ENCODE measurements around the gene MAGOH.
A peak's percentile ranks its signal among the peaks of the same experiment; 100 is the strongest.
"Not testable (repeated sequence)": the region's sequence is repeated elsewhere in the genome, so short reads cannot be mapped to it uniquely, and the experiment has no call there.

Gene MAGOH

GRCh38 chr1:53238197-53239155, at the start of gene MAGOH:
MAGOH (minus strand) TSS chr1:53238518; CDS start chr1:53238448, 70 bp downstream.
- peak; percentile 98 for DNase-seq (ENCODE audit: low spot score)

- no peak for DNase-seq (ENCODE audit: low spot score)
Observed at GRCh38 chr1:53286955-53287354, 48.6 kb upstream of the MAGOH start.

- DNase-seq (ENCODE audit: low spot score) = no peak
Observed at GRCh38 chr1:53285969-53286760, 47.8 kb upstream of the MAGOH start.

GRCh38 chr1:53285546-53285945, 47.2 kb upstream of the MAGOH start:
- no peak for DNase-seq (ENCODE audit: low spot score)

GRCh38 chr1:53284224-53285020, 46.1 kb upstream of the MAGOH start:
- DNase-seq (ENCODE audit: low spot score) = no peak

- not testable (repeated sequence) for DNase-seq (ENCODE audit: low spot score)
Observed at GRCh38 chr1:53283156-53283555, 44.8 kb upstream of the MAGOH start.

- no peak for DNase-seq (ENCODE audit: low spot score)
Observed at GRCh38 chr1:53281133-53281532, 42.8 kb upstream of the MAGOH start.

GRCh38 chr1:53280496-53280895, 42.2 kb upstream of the MAGOH start:
- DNase-seq (ENCODE audit: low spot score) = no peak

GRCh38 chr1:53279296-53280200, 41.2 kb upstream of the MAGOH start:
- no peak for DNase-seq (ENCODE audit: low spot score)

GRCh38 chr1:53278298-53278725, 40.0 kb upstream of the MAGOH start:
- DNase-seq (ENCODE audit: low spot score) = peak; percentile 75

- DNase-seq (ENCODE audit: low spot score) = no peak
Observed at GRCh38 chr1:53277326-53277725, 39.0 kb upstream of the MAGOH start.

GRCh38 chr1:53276902-53277281, 38.6 kb upstream of the MAGOH start:
- DNase-seq (ENCODE audit: low spot score) = no peak

GRCh38 chr1:53276153-53276901, 38.0 kb upstream of the MAGOH start:
- no peak for DNase-seq (ENCODE audit: low spot score)

GRCh38 chr1:53275566-53275965, 37.2 kb upstream of the MAGOH start:
- no peak for DNase-seq (ENCODE audit: low spot score)

- DNase-seq (ENCODE audit: low spot score) = no peak
Observed at GRCh38 chr1:53274541-53275185, 36.3 kb upstream of the MAGOH start.

- no peak for DNase-seq (ENCODE audit: low spot score)
Observed at GRCh38 chr1:53274026-53274425, 35.7 kb upstream of the MAGOH start.

- DNase-seq (ENCODE audit: low spot score) = no peak
Observed at GRCh38 chr1:53273526-53273925, 35.2 kb upstream of the MAGOH start.

GRCh38 chr1:53272349-53272748, 34.0 kb upstream of the MAGOH start:
- DNase-seq (ENCODE audit: low spot score) = no peak

- no peak for DNase-seq (ENCODE audit: low spot score)
Observed at GRCh38 chr1:53271446-53272090, 33.2 kb upstream of the MAGOH start.
